Measurements from ENCODE around the gene TESK1. TPM values are rescaled to one million over a fixed set of nuclear protein-coding genes. Genes with fewer than 3 reads are reported as not detected.
"Not testable (repeated sequence)": the region's sequence is repeated elsewhere in the genome, so short reads cannot be mapped to it uniquely, and the experiment has no call there.

TESK1 gene
- total RNA-seq, 1 donor from 2014 or later: 70.2 TPM

DNA sequence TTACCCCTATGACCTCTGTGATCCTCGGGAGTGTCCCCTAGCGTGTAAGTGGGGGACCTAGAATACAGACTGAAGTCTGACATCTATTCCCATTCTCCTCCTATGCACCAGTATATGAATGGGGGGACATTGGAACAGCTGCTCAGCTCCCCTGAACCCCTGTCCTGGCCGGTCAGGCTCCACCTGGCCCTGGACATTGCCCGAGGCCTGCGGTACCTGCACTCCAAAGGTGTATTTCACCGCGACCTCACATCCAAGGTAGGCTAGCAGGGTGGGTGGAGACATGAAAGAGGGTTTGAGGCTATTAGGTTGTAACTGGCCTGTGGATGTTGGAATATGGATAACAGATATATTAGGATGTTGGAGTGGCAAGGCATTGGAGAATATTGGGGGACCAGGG lies 1.7 kb downstream of the TESK1 start:
- no peak for TF ChIP-seq CTCF (IDR thresholded peaks at IDR 0.05)
- intact Hi-C loops (cut with DNase I): loop anchor here (5.0 kb wide), 1 partner anchor 141 kb away; the partner anchor contains the start of genes GBA2 and RGP1
- Histone ChIP-seq H3K4me3 (peak overlapping the region in 1 of 2 donors; percentile 92), H3K9me3 (no peaks in the 10 kb centered on the region), H3K27me3 (no peaks in the 10 kb centered on the region), H3K36me3 (peaks cover 23 to 28% of the 10 kb centered on the region in 2 donors), H3K27ac (peak overlapping the region in 1 of 2 donors; percentile 20), H3K4me1 (peaks cover 14 to 18% of the 10 kb centered on the region in 2 donors)
- DNase-seq (ENCODE audit: low spot score in 2 of 2): no peak

DNA sequence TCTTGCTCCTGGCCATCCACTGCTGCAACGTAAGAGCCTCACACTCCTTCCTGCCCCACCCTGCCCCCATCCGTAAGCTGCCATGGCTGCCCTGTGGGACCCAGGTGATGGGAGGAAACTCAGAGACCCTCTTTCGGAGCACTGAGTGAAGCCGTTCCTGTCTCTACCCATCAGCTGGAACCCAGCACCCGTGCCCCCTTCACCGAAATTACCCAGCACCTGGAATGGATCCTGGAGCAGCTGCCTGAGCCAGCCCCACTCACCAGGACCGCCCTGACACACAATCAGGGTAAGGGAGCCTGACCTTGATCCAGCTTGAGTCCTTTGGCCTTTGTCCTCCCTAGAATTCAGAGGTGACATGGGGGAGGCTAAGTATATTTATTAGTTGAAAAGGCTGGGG lies 3.2 kb downstream of the TESK1 start:
- no peak for TF ChIP-seq CTCF (IDR thresholded peaks at IDR 0.05)
- intact Hi-C loops (cut with DNase I): loop anchor here (5.0 kb wide), 1 partner anchor 139 kb away; the partner anchor contains the start of genes GBA2 and RGP1
- Histone ChIP-seq H3K4me3 (no peak overlapping the region), H3K27me3 (no peaks in the 10 kb centered on the region), H3K4me1 (peaks cover 11 to 14% of the 10 kb centered on the region in 2 donors), H3K27ac (no peak overlapping the region), H3K9me3 (no peaks in the 10 kb centered on the region), H3K36me3 (peaks cover 23 to 28% of the 10 kb centered on the region in 2 donors)
- DNase-seq (ENCODE audit: low spot score in 2 of 2): no peak

DNA sequence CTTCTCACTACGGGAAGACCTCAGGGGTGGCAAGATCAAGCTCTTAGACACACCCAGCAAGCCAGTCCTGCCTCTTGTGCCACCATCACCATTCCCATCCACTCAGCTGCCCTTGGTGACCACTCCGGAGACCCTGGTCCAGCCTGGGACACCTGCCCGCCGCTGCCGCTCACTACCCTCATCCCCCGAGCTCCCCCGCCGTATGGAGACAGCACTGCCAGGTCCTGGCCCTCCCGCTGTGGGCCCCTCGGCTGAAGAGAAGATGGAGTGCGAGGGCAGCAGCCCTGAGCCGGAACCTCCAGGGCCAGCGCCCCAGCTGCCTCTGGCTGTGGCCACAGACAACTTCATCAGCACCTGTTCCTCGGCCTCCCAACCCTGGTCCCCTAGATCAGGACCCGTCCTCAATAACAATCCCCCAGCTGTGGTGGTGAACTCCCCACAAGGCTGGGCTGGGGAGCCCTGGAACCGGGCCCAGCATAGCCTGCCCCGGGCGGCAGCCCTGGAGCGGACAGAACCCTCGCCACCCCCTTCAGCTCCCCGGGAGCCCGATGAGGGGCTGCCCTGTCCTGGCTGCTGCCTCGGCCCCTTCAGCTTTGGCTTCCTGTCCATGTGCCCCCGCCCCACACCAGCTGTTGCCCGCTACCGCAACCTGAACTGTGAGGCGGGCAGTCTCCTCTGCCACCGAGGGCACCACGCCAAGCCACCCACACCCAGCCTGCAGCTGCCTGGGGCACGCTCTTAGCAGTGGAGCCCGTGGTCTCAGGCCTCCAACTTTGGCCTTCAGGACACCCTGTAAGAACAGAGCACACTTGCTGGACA lies 4.1 kb downstream of the TESK1 start:
- DNase-seq (ENCODE audit: low spot score in 2 of 2): no peak
- H3K27ac ChIP-seq: peak overlapping the region in 1 of 2 donors; percentile 29
- intact Hi-C loops (cut with DNase I): loop anchor here (5.0 kb wide), 1 partner anchor 138 kb away; the partner anchor contains the start of genes GBA2 and RGP1

DNA sequence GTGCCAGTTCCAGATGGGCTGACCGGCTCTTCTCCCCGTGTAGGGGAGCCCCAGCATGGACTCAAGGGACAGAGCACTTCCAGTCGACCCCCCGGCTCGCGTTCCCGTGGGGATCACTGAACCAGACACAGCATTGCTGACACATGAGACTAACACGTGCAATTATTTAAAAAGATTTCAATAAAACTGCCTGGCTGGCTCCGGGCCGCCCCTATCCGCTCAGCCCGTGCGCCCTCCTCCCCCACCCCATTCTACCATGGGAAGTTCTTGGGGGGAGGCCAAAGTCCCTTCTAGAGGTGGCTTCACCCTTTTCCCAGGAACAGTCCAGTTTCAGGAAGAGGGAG lies 4.7 kb downstream of the TESK1 start:
- no peak for TF ChIP-seq CTCF (IDR thresholded peaks at IDR 0.05)
- no peak overlapping the region for H3K4me3 ChIP-seq
- H3K9me3 ChIP-seq: no peaks in the 10 kb centered on the region
- peak overlapping the region in 1 of 2 donors; percentile 29 for H3K27ac ChIP-seq
- no peaks in the 10 kb centered on the region for H3K27me3 ChIP-seq
- peaks cover 23 to 28% of the 10 kb centered on the region in 2 donors for H3K36me3 ChIP-seq
- peaks cover 11 to 12% of the 10 kb centered on the region in 2 donors for H3K4me1 ChIP-seq
- intact Hi-C loops (cut with DNase I): loop anchor here (5.0 kb wide), 1 partner anchor 138 kb away; the partner anchor contains the start of genes GBA2 and RGP1
- no peak for DNase-seq (ENCODE audit: low spot score in 2 of 2)

More for the DNA sequence above, 4.1 kb downstream of the TESK1 start:
- Histone ChIP-seq H3K27me3 (no peaks in the 10 kb centered on the region), H3K4me1 (peaks cover 11 to 12% of the 10 kb centered on the region in 2 donors), H3K9me3 (no peaks in the 10 kb centered on the region), H3K36me3 (peaks cover 23 to 28% of the 10 kb centered on the region in 2 donors), H3K4me3 (no peak overlapping the region)
- TF ChIP-seq CTCF (IDR thresholded peaks at IDR 0.05): no peak

- H3K36me3 ChIP-seq: peaks cover 23 to 28% of the 10 kb centered on the region in 2 donors
- no peak overlapping the region for H3K4me3 ChIP-seq
- peak; percentile 34 to 67 (median 66) for TF ChIP-seq CTCF (IDR thresholded peaks at IDR 0.05)
- H3K27ac ChIP-seq: no peak overlapping the region
- no peaks in the 10 kb centered on the region for H3K9me3 ChIP-seq
- H3K27me3 ChIP-seq: no peaks in the 10 kb centered on the region
- intact Hi-C loops (cut with DNase I): no loop called here
- peaks cover 6 to 10% of the 10 kb centered on the region in 2 donors for H3K4me1 ChIP-seq
- no peak for DNase-seq (ENCODE audit: low spot score in 2 of 2)
These were observed 6.3 kb downstream of the TESK1 start for GRCh38 chr9:35611230-35611797.

DNA sequence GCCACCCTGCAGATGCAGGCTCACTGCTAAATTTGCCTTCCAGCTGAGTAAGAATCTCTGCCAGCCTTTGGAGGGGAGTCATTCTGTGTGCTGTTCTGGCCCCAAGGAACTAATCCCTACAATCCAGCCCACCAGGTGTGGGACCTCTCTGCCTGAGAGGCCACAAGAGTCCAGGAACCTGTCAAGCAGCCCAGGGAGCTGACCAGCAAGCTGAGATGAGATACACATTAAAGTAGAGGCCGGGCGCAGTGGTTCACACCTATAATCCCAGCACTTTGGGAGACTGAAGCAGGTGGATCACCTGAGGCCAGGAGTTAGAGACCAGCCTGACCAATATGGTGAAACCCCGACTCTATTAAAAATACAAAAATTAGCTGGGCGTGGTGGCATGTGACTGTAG lies 7.0 kb downstream of the TESK1 start:
- H3K27me3 ChIP-seq; H3K27ac ChIP-seq; H3K4me1 ChIP-seq; DNase-seq (ENCODE audit: low spot score in 2 of 2); H3K9me3 ChIP-seq; H3K4me3 ChIP-seq; intact Hi-C loops (cut with DNase I): not testable (repeated sequence)
- peaks cover 23 to 28% of the 10 kb centered on the region in 2 donors for H3K36me3 ChIP-seq
